ENCODE results near the gene RPS6KA1. TPM values are rescaled to one million over a fixed set of nuclear protein-coding genes. Genes with fewer than 3 reads are reported as not detected.

RPS6KA1 gene
- total RNA-seq, 6 experiments from 2014 or later = 6.2 to 42.6 (median 20.9) TPM

- ATAC-seq (no peak), DNase-seq (no peak)
- Histone ChIP-seq H3K4me3 (no peak overlapping the region), H3K9me3 (no peaks in the 10 kb centered on the region), H3K36me3 (no peaks in the 10 kb centered on the region), H3K27me3 (no peaks in the 10 kb centered on the region), H3K4me1 (peaks cover 0 to 8% (median 0%) of the 10 kb centered on the region in 4 donors), H3K27ac (no peak overlapping the region)
- TF ChIP-seq, protein P1, sequence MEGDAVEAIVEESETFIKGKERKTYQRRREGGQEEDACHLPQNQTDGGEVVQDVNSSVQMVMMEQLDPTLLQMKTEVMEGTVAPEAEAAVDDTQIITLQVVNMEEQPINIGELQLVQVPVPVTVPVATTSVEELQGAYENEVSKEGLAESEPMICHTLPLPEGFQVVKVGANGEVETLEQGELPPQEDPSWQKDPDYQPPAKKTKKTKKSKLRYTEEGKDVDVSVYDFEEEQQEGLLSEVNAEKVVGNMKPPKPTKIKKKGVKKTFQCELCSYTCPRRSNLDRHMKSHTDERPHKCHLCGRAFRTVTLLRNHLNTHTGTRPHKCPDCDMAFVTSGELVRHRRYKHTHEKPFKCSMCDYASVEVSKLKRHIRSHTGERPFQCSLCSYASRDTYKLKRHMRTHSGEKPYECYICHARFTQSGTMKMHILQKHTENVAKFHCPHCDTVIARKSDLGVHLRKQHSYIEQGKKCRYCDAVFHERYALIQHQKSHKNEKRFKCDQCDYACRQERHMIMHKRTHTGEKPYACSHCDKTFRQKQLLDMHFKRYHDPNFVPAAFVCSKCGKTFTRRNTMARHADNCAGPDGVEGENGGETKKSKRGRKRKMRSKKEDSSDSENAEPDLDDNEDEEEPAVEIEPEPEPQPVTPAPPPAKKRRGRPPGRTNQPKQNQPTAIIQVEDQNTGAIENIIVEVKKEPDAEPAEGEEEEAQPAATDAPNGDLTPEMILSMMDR (IDR thresholded peaks at IDR 0.05) = no peak
- TF ChIP-seq POLR2A (IDR thresholded peaks at IDR 0.05) = no peak
- intact Hi-C loops (cut with DNase I) = no loop called here
- WGBS (ENCODE audit: insufficient coverage, low coverage, low lambda C conversion rate, missing lambda C conversion rate) = 79% methylated on average over 5 of the region's 5 CpGs
These were observed 3.3 kb upstream of the RPS6KA1 start for GRCh38 chr1:26526287-26526686.

DNA sequence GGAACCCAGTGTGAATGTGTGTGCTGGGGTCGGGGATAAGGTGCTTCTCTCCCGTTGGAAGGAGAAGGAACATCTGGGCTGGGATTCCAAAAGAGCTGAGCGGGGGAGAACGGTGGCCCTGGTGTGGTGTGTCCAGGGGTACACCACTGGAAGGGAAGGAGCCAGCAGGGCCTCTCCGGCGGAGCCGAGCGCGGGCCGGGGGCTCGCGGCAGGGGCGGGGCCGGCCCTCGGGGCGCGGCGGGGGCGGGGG, 231 bp upstream of the RPS6KA1 start:
- TF ChIP-seq, protein P1 (IDR thresholded peaks at IDR 0.05) = no peak
- TF ChIP-seq POLR2A (IDR thresholded peaks at IDR 0.05) = no peak
- H3K36me3 ChIP-seq = no peaks in the 10 kb centered on the region
- no peak for DNase-seq
- H3K4me3 ChIP-seq = peak overlapping the region; percentile 31 to 78 (median 67)
- H3K27ac ChIP-seq = peak overlapping the region in 2 of 3 donors; percentile 21 to 72
- H3K27me3 ChIP-seq = no peaks in the 10 kb centered on the region
- intact Hi-C loops (cut with DNase I) = no loop called here
- ATAC-seq = no peak
- peaks cover 0 to 12% (median 0%) of the 10 kb centered on the region in 4 donors for H3K4me1 ChIP-seq
- WGBS (ENCODE audit: insufficient coverage, low coverage, low lambda C conversion rate, missing lambda C conversion rate) = 0% methylated on average over 3 of the region's 19 CpGs
- no peaks in the 10 kb centered on the region for H3K9me3 ChIP-seq

DNA sequence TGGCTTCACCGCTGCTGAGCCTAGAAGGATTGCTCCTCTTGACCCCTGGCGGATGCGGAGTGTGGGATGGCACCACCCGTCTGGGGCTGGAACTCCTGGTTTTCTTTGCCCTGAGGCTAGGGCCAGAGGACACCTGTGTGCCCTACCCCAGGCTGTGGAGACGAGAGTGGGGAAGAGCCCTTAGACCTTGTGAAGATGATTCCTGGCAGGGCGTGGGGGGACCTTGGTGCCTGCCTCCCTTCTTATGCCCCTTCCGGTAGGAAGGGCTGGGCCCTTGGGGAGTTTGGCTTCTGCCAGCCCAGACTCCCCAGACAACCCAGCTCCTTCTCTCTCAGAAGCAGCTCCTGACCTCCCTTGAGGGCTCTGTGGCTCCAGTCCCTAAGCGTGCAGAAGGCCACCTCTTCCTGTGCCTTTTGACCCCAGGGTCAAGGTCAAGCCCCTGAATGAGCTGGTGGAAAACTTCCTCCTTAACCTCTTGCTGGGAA, 891 bp downstream of the RPS6KA1 start:
- H3K27me3 ChIP-seq = no peaks in the 10 kb centered on the region
- no peak for DNase-seq
- peak overlapping the region; percentile 54 to 78 (median 67) for H3K4me3 ChIP-seq
- TF ChIP-seq, protein P1 (IDR thresholded peaks at IDR 0.05) = no peak
- TF ChIP-seq POLR2A (IDR thresholded peaks at IDR 0.05) = no peak
- WGBS (ENCODE audit: insufficient coverage, low coverage, low lambda C conversion rate, missing lambda C conversion rate) = 16% methylated on average over 7 of the region's 8 CpGs
- ATAC-seq = peak in 2 of 4 donors; percentile 5 to 14
- H3K9me3 ChIP-seq = no peaks in the 10 kb centered on the region
- H3K36me3 ChIP-seq = no peaks in the 10 kb centered on the region
- peaks cover 0 to 20% (median 0%) of the 10 kb centered on the region in 4 donors for H3K4me1 ChIP-seq
- intact Hi-C loops (cut with DNase I) = no loop called here
- peak overlapping the region in 1 of 3 donors; percentile 69 for H3K27ac ChIP-seq

DNA sequence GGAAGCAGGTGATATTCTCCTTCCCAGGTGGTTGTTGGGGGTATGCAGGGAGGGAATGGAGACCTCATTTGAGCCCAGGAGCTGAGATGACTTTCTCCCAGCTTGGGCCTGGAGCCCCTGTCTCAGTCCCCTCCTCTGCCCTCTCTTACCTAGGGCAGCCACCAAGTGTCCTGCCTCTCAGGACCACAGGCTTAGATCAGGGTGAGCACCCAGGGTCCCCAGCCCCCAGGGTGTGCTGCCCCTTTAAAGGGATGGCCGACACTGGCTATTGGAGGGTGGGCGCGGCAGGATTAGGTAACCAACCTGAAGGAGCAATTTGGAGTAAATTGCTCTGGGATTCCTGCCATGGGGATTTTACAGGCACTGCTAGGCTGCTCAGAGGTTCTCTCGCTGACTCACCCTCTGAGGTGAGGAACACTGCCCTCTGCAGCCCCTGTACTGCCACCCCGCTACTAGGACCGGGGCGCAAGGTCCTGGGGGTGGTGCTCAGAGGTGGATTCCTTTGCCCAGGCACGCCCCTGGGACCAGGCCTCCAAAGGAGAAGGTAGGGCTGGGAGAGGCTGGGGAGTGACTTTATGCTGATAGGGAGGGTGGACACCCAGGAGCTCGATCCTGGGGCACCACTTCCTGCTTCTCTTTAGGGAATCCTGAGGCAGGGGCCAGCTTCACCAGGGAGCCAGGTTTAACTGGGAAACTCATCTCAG, 1.5 kb downstream of the RPS6KA1 start:
- H3K27me3 ChIP-seq = no peaks in the 10 kb centered on the region
- intact Hi-C loops (cut with DNase I) = no loop called here
- ATAC-seq (peak; percentile 20 to 74 (median 37)), DNase-seq (peak in 1 of 3 donors; percentile 70)
- TF ChIP-seq, protein P1 (IDR thresholded peaks at IDR 0.05) = peak; percentile 13 to 42 (median 18)
- TF ChIP-seq POLR2A (IDR thresholded peaks at IDR 0.05) = no peak
- H3K27ac ChIP-seq = peak overlapping the region in 1 of 3 donors; percentile 38
- H3K36me3 ChIP-seq = no peaks in the 10 kb centered on the region
- no peaks in the 10 kb centered on the region for H3K9me3 ChIP-seq
- WGBS (ENCODE audit: insufficient coverage, low coverage, low lambda C conversion rate, missing lambda C conversion rate) = 25% methylated on average over 4 of the region's 9 CpGs
- H3K4me3 ChIP-seq = peak overlapping the region in 2 of 3 donors; percentile 54 to 78
- peaks cover 0 to 20% (median 0%) of the 10 kb centered on the region in 4 donors for H3K4me1 ChIP-seq

Data from right lobe of liver (tissue), 6 donors.